Upper lobe of left lung (tissue), 4 donors: ENCODE data around the gene SLFN12L.

Experiments used
- CTCF ChIP-seq, 6 experiments: fragments of 450-650 bp in 4 of 6; fragments of 200-600 bp in 2 of 6; sonication (generic) in 2 of 6; IDR thresholded peaks; one replicate each; pipeline ENCODE4 v1.5.1; 2016 to 2019; ENCODE audit warnings: antibody characterized with exemption in 6 of 6
- POLR2A ChIP-seq, 4 donors: fragments of 450-650 bp; IDR thresholded peaks; one replicate each; pipeline ENCODE4 v1.5.1; 2016 to 2017; ENCODE audit warnings: antibody characterized with exemption in 4 of 4, mild to moderate bottlenecking in 2 of 4
- POLR2AphosphoS5 ChIP-seq, 2 donors: sonication (generic); formaldehyde crosslinking; IDR thresholded peaks; one replicate each; pipeline ENCODE4 v1.5.1; 2017; ENCODE audit warnings: antibody characterized with exemption in 2 of 2

GRCh38 chr17:35523296-35523695, 14.2 kb downstream of the SLFN12L start:
- TF ChIP-seq CTCF (IDR thresholded peaks at IDR 0.05) (no peak), POLR2A (IDR thresholded peaks at IDR 0.05) (no peak), POLR2AphosphoS5 (IDR thresholded peaks at IDR 0.05) (no peak)
